ENCODE data around the gene RNU5B-1. TPM values are rescaled to one million over a fixed set of nuclear protein-coding genes. Genes with fewer than 3 reads are reported as not detected.

Gene RNU5B-1
- total RNA-seq, 2 experiments from 2014 or later: not detected

- POLR2A ChIA-PET: interaction anchor here (1.0 to 2.2 kb wide), 5 partner anchors 9 to 270 kb away, joined by 5 to 29 read pairs (median 8); partner anchors contain the start of genes CLPX, PARP16 and RNU5A-1
- intact Hi-C loops (cut with micrococcal nuclease; ENCODE audit: unreplicated experiment): loop anchor here (1.0 to 2.0 kb wide), 4 partner anchors 8 to 271 kb away; partner anchors contain the start of genes CLPX, PDCD7 and RNU5A-1
- Histone ChIP-seq H3K79me2 (ENCODE audit: insufficient read depth, low read depth, low read length) (no peaks in the 10 kb centered on the region), H3K4me3 (ENCODE audit: low read depth, low read length, poor library complexity, severe bottlenecking) (peak overlapping the region; percentile 69), H3K36me3 (ENCODE audit: insufficient read depth, low read length) (no peaks in the 10 kb centered on the region), H4K20me1 (ENCODE audit: insufficient read depth, low read length) (no peaks in the 10 kb centered on the region), H3K27ac (ENCODE audit: low read depth, low read length, poor library complexity, severe bottlenecking) (peak overlapping the region; percentile 91), H3K4me1 (ENCODE audit: insufficient read depth, low read length, poor library complexity, severe bottlenecking) (peaks cover 24% of the 10 kb centered on the region), H3K9me3 (ENCODE audit: low read length) (no peaks in the 10 kb centered on the region), H3K9me2 (ENCODE audit: insufficient read depth, low read length) (no peaks in the 10 kb centered on the region), H2AFZ (ENCODE audit: low read length) (peak overlapping the region; percentile 99), H3K4me2 (ENCODE audit: low read length) (peak overlapping the region; percentile 94)
- TF ChIP-seq CTCF (conservative IDR thresholded peaks at IDR 0.05; ENCODE audit: low read length) (no peak), EZH2phosphoT487 (IDR thresholded peaks at IDR 0.05; ENCODE audit: borderline replicate concordance, low read depth, low read length) (no peak)
- peak; percentile 44 for DNase-seq (ENCODE audit: low spot score)
- TSS peak; percentile 90 for BruUV-seq (replicated peaks)
- CTCF ChIA-PET (ENCODE audit: unreplicated experiment): interaction anchor here (0.5 kb wide), 1 partner anchor 272 kb away, joined by 3 read pairs; no protein-coding TSS in a partner anchor
Observed at GRCh38 chr15:65303687-65304380, 643 bp upstream of the RNU5B-1 start.

GRCh38 chr15:65305150-65305758, 777 bp downstream of the RNU5B-1 start:
- peak overlapping the region; percentile 63 for H3K4me3 ChIP-seq (ENCODE audit: low read depth, low read length, poor library complexity, severe bottlenecking)
- H3K9me3 ChIP-seq (ENCODE audit: low read length): no peaks in the 10 kb centered on the region
- no peaks in the 10 kb centered on the region for H3K9me2 ChIP-seq (ENCODE audit: insufficient read depth, low read length)
- H3K36me3 ChIP-seq (ENCODE audit: insufficient read depth, low read length): no peaks in the 10 kb centered on the region
- CTCF ChIA-PET (ENCODE audit: unreplicated experiment): no interaction called here
- no peak for DNase-seq (ENCODE audit: low spot score)
- TF ChIP-seq CTCF (conservative IDR thresholded peaks at IDR 0.05; ENCODE audit: low read length) (no peak), EZH2phosphoT487 (IDR thresholded peaks at IDR 0.05; ENCODE audit: borderline replicate concordance, low read depth, low read length) (no peak)
- H4K20me1 ChIP-seq (ENCODE audit: insufficient read depth, low read length): no peaks in the 10 kb centered on the region
- H3K27ac ChIP-seq (ENCODE audit: low read depth, low read length, poor library complexity, severe bottlenecking): peak overlapping the region; percentile 91
- POLR2A ChIA-PET: interaction anchor here (0.6 to 2.2 kb wide), 20 partner anchors 8 to 1014 kb away, joined by 3 to 29 read pairs (median 4); partner anchors contain the start of genes CLPX, PARP16 and RNU5A-1
- no peaks in the 10 kb centered on the region for H3K79me2 ChIP-seq (ENCODE audit: insufficient read depth, low read depth, low read length)
- intact Hi-C loops (cut with micrococcal nuclease; ENCODE audit: unreplicated experiment): loop anchor here (2.0 kb wide), 1 partner anchor 272 kb away; no protein-coding TSS in a partner anchor
- H3K4me2 ChIP-seq (ENCODE audit: low read length): peak overlapping the region; percentile 90
- peaks cover 24% of the 10 kb centered on the region for H3K4me1 ChIP-seq (ENCODE audit: insufficient read depth, low read length, poor library complexity, severe bottlenecking)
- peak overlapping the region; percentile 48; the same call in 1 of the 2 replicates for H2AFZ ChIP-seq (ENCODE audit: low read length)
- BruUV-seq (replicated peaks): no TSS peak

All from OCI-LY7 (cell line).